ENCODE measurements around the gene CISTR.
A peak's percentile ranks its signal among the peaks of the same experiment; 100 is the strongest.

DNA sequence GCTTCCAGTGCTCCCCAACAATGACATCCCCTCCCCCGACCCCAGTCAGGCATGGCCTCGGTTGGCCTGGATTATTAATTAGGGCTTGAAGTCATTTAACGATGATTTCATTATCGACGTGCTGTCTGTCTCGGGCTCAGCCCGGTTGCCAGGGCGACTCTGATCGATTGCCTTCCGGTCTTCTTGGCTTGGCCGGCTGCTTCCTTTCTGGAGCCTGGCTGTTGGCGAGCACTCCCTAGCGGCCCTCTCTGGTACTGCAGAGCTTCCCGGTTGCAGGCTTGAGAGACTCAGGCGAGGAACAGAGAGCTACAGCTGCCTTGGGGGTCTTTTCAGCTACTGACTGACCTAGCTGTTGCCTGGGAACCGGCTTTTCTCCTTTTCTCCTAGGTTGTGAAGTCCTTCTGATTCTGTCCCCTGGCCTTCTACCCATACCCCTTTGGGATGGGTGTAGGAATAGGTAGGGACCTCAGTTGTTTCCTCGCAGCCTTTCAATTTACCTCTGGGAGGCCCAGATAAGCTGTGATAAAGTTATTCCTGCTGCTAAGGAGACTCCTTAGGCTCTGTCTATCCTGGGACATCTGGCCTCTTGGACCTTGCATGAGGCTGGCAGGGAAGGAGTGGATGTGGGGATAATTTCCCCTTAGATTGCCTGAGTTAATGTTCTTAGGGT, 5.5 kb upstream of the CISTR start:
- TF ChIP-seq ZNF23 (tag by site-specific recombination; IDR thresholded peaks at IDR 0.05; ENCODE audit: borderline replicate concordance): no peak
- TF ChIP-seq, protein P1, sequence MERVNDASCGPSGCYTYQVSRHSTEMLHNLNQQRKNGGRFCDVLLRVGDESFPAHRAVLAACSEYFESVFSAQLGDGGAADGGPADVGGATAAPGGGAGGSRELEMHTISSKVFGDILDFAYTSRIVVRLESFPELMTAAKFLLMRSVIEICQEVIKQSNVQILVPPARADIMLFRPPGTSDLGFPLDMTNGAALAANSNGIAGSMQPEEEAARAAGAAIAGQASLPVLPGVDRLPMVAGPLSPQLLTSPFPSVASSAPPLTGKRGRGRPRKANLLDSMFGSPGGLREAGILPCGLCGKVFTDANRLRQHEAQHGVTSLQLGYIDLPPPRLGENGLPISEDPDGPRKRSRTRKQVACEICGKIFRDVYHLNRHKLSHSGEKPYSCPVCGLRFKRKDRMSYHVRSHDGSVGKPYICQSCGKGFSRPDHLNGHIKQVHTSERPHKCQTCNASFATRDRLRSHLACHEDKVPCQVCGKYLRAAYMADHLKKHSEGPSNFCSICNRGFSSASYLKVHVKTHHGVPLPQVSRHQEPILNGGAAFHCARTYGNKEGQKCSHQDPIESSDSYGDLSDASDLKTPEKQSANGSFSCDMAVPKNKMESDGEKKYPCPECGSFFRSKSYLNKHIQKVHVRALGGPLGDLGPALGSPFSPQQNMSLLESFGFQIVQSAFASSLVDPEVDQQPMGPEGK (tag by site-specific recombination; IDR thresholded peaks at IDR 0.05): no peak
- no peak for TF ChIP-seq SCRT1 (tag by site-specific recombination; IDR thresholded peaks at IDR 0.05; ENCODE audit: borderline replicate concordance)
- TF ChIP-seq, protein P2, sequence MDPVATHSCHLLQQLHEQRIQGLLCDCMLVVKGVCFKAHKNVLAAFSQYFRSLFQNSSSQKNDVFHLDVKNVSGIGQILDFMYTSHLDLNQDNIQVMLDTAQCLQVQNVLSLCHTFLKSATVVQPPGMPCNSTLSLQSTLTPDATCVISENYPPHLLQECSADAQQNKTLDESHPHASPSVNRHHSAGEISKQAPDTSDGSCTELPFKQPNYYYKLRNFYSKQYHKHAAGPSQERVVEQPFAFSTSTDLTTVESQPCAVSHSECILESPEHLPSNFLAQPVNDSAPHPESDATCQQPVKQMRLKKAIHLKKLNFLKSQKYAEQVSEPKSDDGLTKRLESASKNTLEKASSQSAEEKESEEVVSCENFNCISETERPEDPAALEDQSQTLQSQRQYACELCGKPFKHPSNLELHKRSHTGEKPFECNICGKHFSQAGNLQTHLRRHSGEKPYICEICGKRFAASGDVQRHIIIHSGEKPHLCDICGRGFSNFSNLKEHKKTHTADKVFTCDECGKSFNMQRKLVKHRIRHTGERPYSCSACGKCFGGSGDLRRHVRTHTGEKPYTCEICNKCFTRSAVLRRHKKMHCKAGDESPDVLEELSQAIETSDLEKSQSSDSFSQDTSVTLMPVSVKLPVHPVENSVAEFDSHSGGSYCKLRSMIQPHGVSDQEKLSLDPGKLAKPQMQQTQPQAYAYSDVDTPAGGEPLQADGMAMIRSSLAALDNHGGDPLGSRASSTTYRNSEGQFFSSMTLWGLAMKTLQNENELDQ (tag by site-specific recombination; IDR thresholded peaks at IDR 0.05; ENCODE audit: low read depth): no peak
- TF ChIP-seq ZNF530 (tag by site-specific recombination; IDR thresholded peaks at IDR 0.05; ENCODE audit: low read depth): no peak
- TF ChIP-seq, protein P3, sequence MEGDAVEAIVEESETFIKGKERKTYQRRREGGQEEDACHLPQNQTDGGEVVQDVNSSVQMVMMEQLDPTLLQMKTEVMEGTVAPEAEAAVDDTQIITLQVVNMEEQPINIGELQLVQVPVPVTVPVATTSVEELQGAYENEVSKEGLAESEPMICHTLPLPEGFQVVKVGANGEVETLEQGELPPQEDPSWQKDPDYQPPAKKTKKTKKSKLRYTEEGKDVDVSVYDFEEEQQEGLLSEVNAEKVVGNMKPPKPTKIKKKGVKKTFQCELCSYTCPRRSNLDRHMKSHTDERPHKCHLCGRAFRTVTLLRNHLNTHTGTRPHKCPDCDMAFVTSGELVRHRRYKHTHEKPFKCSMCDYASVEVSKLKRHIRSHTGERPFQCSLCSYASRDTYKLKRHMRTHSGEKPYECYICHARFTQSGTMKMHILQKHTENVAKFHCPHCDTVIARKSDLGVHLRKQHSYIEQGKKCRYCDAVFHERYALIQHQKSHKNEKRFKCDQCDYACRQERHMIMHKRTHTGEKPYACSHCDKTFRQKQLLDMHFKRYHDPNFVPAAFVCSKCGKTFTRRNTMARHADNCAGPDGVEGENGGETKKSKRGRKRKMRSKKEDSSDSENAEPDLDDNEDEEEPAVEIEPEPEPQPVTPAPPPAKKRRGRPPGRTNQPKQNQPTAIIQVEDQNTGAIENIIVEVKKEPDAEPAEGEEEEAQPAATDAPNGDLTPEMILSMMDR (tag by site-specific recombination; IDR thresholded peaks at IDR 0.05): peak; percentile 66
- no peak for TF ChIP-seq ZNF239 (tag by site-specific recombination; IDR thresholded peaks at IDR 0.05)
- TF ChIP-seq ZSCAN4 (tag by site-specific recombination; IDR thresholded peaks at IDR 0.05): no peak
- TF ChIP-seq ZBTB20 (tag by site-specific recombination; IDR thresholded peaks at IDR 0.05): no peak

All from HEK293 (cell line).